Muscle layer of colon (tissue), 2 donors: ENCODE data around the gene B4GALT2.

Experiments
- H3K27ac ChIP-seq: one replicate; pipeline ENCODE4 v1.7.0; 2013; ENCODE audit warnings: low read depth, mild to moderate bottlenecking, low read length, moderate library complexity
- H3K27me3 ChIP-seq, 2 donors: one replicate each; pipeline ENCODE4 v1.7.0; 2013; ENCODE audit warnings: low read length in 2 of 2, mild to moderate bottlenecking in 2 of 2; ENCODE audit not compliant: insufficient read depth in 2 of 2, control insufficient read depth in 1 of 2
- H3K36me3 ChIP-seq: one replicate; pipeline ENCODE4 v1.7.0; 2013; ENCODE audit warnings: mild to moderate bottlenecking, low read length; ENCODE audit not compliant: insufficient read depth
- H3K4me1 ChIP-seq: one replicate; pipeline ENCODE4 v1.7.0; 2013; ENCODE audit warnings: mild to moderate bottlenecking, low read length; ENCODE audit not compliant: insufficient read depth
- H3K4me3 ChIP-seq, 2 donors: one replicate each; pipeline ENCODE4 v1.7.0; 2013; ENCODE audit warnings: low read length in 2 of 2, low read depth in 1 of 2, mild to moderate bottlenecking in 1 of 2, moderate library complexity in 1 of 2
- H3K9ac ChIP-seq: one replicate; pipeline ENCODE4 v1.7.0; 2013; ENCODE audit warnings: low read length
- H3K9me3 ChIP-seq: one replicate; pipeline ENCODE4 v1.7.0; 2013; ENCODE audit warnings: mild to moderate bottlenecking, low read length
- donor health status: abdominal sarcoma.
- donor health status: Adenocarcinoma of cecum.

Gene B4GALT2

GRCh38 chr1:44020464-44020863, 41.5 kb downstream of the B4GALT2 start:
- Histone ChIP-seq H3K9me3 (no peaks in the 10 kb centered on the region), H3K27ac (no peak overlapping the region), H3K4me1 (no peaks in the 10 kb centered on the region), H3K9ac (no peak overlapping the region), H3K36me3 (peaks cover 15% of the 10 kb centered on the region), H3K4me3 (no peak overlapping the region), H3K27me3 (no peaks in the 10 kb centered on the region)

GRCh38 chr1:44021156-44021555, 42.1 kb downstream of the B4GALT2 start:
- Histone ChIP-seq H3K27ac (no peak overlapping the region), H3K36me3 (peaks cover 15% of the 10 kb centered on the region), H3K9me3 (no peaks in the 10 kb centered on the region), H3K4me3 (no peak overlapping the region), H3K27me3 (no peaks in the 10 kb centered on the region), H3K9ac (no peak overlapping the region), H3K4me1 (no peaks in the 10 kb centered on the region)

- H3K9me3 ChIP-seq: no peaks in the 10 kb centered on the region
- peaks cover 15% of the 10 kb centered on the region for H3K36me3 ChIP-seq
- H3K27me3 ChIP-seq: no peaks in the 10 kb centered on the region
- H3K27ac ChIP-seq: no peak overlapping the region
- H3K9ac ChIP-seq: no peak overlapping the region
- H3K4me1 ChIP-seq: no peaks in the 10 kb centered on the region
- H3K4me3 ChIP-seq: no peak overlapping the region
Measured at GRCh38 chr1:44021581-44022321, 42.7 kb downstream of the B4GALT2 start.

- Histone ChIP-seq H3K4me3 (no peak overlapping the region), H3K9me3 (no peaks in the 10 kb centered on the region), H3K36me3 (peaks cover 15% of the 10 kb centered on the region), H3K27me3 (no peaks in the 10 kb centered on the region), H3K27ac (no peak overlapping the region), H3K9ac (no peak overlapping the region), H3K4me1 (peaks cover 6% of the 10 kb centered on the region)
Measured at GRCh38 chr1:44024031-44024902, 45.3 kb downstream of the B4GALT2 start.

- Histone ChIP-seq H3K9me3 (no peaks in the 10 kb centered on the region), H3K36me3 (peaks cover 15% of the 10 kb centered on the region), H3K27ac (no peak overlapping the region), H3K27me3 (no peaks in the 10 kb centered on the region), H3K4me1 (peaks cover 12% of the 10 kb centered on the region), H3K4me3 (no peak overlapping the region), H3K9ac (no peak overlapping the region)
Measured at GRCh38 chr1:44024903-44025525, 46.0 kb downstream of the B4GALT2 start.

GRCh38 chr1:44025816-44026215, 46.8 kb downstream of the B4GALT2 start:
- H3K36me3 ChIP-seq: peaks cover 10% of the 10 kb centered on the region
- no peaks in the 10 kb centered on the region for H3K27me3 ChIP-seq
- no peak overlapping the region for H3K4me3 ChIP-seq
- H3K9ac ChIP-seq: no peak overlapping the region
- no peaks in the 10 kb centered on the region for H3K9me3 ChIP-seq
- H3K4me1 ChIP-seq: peaks cover 12% of the 10 kb centered on the region
- H3K27ac ChIP-seq: no peak overlapping the region

- H3K27ac ChIP-seq: no peak overlapping the region
- H3K4me1 ChIP-seq: peaks cover 22% of the 10 kb centered on the region
- H3K9ac ChIP-seq: no peak overlapping the region
Measured at GRCh38 chr1:44027320-44027719, 48.3 kb downstream of the B4GALT2 start.

GRCh38 chr1:44029260-44029910, 50.4 kb downstream of the B4GALT2 start:
- H3K9ac ChIP-seq: peak overlapping the region; percentile 76
- H3K27ac ChIP-seq: peak overlapping the region; percentile 90
- H3K36me3 ChIP-seq: peaks cover 5% of the 10 kb centered on the region
- no peaks in the 10 kb centered on the region for H3K9me3 ChIP-seq
- peak overlapping the region; percentile 80 to 95 for H3K4me3 ChIP-seq
- H3K4me1 ChIP-seq: peaks cover 43% of the 10 kb centered on the region
- H3K27me3 ChIP-seq: no peaks in the 10 kb centered on the region

More at GRCh38 chr1:44027320-44027719, 48.3 kb downstream of the B4GALT2 start:
- H3K27me3 ChIP-seq: no peaks in the 10 kb centered on the region
- peaks cover 10% of the 10 kb centered on the region for H3K36me3 ChIP-seq
- no peaks in the 10 kb centered on the region for H3K9me3 ChIP-seq
- H3K4me3 ChIP-seq: no peak overlapping the region

GRCh38 chr1:44029911-44030604, 51.0 kb downstream of the B4GALT2 start:
- H3K27ac ChIP-seq: peak overlapping the region; percentile 94

GRCh38 chr1:44030605-44031251, 51.7 kb downstream of the B4GALT2 start:
- H3K4me1 ChIP-seq: peaks cover 55% of the 10 kb centered on the region
- peak overlapping the region; percentile 94 for H3K27ac ChIP-seq
- no peak overlapping the region for H3K9ac ChIP-seq
- no peaks in the 10 kb centered on the region for H3K36me3 ChIP-seq
- no peaks in the 10 kb centered on the region for H3K27me3 ChIP-seq
- H3K4me3 ChIP-seq: peak overlapping the region; percentile 80 to 95
- no peaks in the 10 kb centered on the region for H3K9me3 ChIP-seq

More at GRCh38 chr1:44029911-44030604, 51.0 kb downstream of the B4GALT2 start:
- H3K36me3 ChIP-seq: peaks cover 2% of the 10 kb centered on the region
- H3K9me3 ChIP-seq: no peaks in the 10 kb centered on the region
- H3K4me3 ChIP-seq: peak overlapping the region; percentile 80 to 95
- no peaks in the 10 kb centered on the region for H3K27me3 ChIP-seq
- peaks cover 48% of the 10 kb centered on the region for H3K4me1 ChIP-seq
- H3K9ac ChIP-seq: peak overlapping the region; percentile 76
